Measurements from ENCODE around the gene RSPRY1.
"Not testable (repeated sequence)": the region's sequence is repeated elsewhere in the genome, so short reads cannot be mapped to it uniquely, and the experiment has no call there.

RSPRY1 gene

GRCh38 chr16:57255686-57256415 lies 69.7 kb downstream of the RSPRY1 start:
- DNase-seq (ENCODE audit: low read depth): no peak

DNA sequence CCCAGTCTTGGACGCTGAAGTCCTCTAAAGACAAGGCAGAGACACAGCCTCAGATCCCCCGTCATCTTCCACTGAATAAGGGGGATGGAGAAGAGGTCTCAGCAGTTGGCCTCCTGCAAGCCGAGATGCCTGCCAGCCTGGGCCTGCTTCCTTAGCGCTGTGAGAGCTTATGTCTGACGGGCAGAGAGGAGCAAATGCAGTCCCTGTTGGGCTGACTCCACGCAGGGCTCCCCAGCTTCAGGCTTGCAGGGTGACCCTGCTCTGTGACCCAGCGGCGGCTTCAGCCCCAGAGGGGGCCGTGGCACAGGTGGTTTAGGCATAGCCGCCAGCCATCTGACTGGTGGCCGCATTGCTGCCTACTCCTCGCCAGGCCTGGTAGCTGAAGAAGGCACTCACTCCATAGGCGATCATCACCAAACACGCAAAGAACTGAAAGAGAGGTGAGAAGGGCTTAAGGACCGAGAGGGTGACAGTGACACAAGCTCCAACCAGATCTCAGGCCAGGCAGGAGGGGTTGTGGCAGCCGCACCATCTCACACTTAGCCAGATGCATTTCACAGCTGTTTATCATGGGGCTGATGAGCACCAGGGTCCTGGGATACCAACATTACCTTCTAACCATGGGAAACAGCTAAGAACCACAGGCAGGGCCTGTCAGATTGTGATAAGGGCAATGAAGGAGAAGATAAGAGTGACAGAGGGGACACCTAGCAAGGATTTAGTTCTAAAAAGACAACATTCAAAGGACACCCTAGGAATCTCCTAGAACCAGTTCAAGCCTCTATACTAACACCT lies 70.7 kb downstream of the RSPRY1 start:
- DNase-seq (ENCODE audit: low read depth): no peak

GRCh38 chr16:57257455-57258070 lies 71.4 kb downstream of the RSPRY1 start:
- DNase-seq (ENCODE audit: low read depth): no peak

- no peak for DNase-seq (ENCODE audit: low read depth)
Measured at GRCh38 chr16:57258226-57258909, 72.2 kb downstream of the RSPRY1 start.

DNA sequence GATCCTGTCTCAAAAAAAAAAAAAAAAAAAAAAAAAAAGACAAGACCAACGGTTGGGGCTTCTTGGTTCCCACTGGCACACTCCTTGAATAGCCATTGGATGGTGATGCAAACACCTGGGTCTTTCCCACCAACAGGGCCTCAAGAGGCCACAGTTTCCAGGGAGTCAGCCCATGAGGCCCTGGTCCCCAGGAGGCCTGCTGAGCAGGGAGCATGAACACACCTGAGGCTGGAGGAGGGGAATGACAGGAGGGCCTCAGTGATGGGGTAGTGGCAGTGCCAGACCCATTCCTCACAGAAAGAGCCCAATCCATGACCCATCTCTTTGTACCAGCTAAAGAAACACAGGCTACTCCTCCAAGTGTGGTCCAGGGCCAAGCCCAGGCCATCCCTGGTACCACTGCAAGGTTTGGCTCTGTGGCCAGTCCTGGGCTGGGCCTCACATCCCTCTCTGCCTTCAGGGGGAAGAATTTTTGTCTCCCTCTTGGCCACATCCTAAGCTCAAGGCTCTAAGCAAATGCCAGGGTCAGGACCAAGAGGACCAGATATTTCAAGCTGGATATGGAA lies 72.9 kb downstream of the RSPRY1 start:
- DNase-seq (ENCODE audit: low read depth): no peak

GRCh38 chr16:57260294-57260929 lies 74.3 kb downstream of the RSPRY1 start:
- DNase-seq (ENCODE audit: low read depth): no peak

DNA sequence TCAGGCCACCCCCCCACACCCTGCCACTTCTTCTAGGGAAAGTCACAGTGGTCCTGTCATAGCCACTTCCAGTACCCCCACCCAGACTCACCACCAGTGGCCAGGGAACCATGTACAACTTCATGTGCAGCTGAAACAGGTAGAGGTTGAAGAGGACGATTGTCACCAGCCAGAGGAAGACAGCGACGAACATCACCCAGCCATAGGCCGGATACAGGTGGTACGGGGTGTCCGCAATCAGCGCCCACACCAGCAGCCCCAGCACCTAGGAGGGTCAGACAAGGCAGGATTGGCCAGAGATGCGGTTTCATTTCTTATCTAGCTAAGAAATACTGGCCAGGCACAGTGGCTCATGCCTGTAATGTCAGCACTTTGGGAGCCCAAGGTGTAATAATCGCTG lies 75.7 kb downstream of the RSPRY1 start:
- DNase-seq (ENCODE audit: low read depth): no peak

DNA sequence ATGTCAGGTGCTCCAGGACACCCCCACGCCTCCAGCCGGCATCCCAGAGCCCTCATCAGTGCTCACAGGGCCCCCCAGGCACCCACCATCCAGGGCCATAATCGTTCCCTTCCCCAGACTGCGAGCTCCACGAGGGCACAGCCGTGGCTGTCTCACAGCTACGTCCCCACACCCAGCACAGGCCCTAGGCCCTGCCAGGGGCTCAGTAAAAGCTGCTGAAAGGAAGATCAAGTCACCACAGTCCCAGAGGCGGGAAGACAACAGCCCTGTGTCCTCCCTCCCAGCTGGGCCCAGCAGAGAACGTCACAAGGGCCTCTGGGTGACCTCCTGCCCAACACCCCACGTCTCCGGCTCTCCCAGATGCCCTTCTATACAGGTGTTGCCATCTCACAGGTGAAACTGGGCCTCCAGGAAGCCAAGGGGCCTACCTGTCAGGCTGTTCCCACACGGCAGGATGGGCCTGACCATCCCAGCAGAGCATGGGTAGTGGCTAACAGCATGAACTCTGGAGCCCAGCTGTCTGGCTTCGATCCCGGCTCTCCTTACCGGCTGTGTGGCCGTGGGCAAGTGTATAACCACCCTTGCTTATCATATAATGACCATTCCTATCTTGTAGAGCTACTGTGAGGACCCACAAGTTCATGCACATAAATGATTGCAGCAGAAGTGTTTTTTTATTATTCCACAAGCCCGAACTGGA lies 76.9 kb downstream of the RSPRY1 start:
- DNase-seq (ENCODE audit: low read depth): no peak

GRCh38 chr16:57263541-57264351 lies 77.6 kb downstream of the RSPRY1 start:
- DNase-seq (ENCODE audit: low read depth): no peak

- DNase-seq (ENCODE audit: low read depth): no peak
Measured at GRCh38 chr16:57264381-57264780, 78.3 kb downstream of the RSPRY1 start.

- DNase-seq (ENCODE audit: low read depth): no peak
Measured at GRCh38 chr16:57264950-57265371, 78.8 kb downstream of the RSPRY1 start.

DNA sequence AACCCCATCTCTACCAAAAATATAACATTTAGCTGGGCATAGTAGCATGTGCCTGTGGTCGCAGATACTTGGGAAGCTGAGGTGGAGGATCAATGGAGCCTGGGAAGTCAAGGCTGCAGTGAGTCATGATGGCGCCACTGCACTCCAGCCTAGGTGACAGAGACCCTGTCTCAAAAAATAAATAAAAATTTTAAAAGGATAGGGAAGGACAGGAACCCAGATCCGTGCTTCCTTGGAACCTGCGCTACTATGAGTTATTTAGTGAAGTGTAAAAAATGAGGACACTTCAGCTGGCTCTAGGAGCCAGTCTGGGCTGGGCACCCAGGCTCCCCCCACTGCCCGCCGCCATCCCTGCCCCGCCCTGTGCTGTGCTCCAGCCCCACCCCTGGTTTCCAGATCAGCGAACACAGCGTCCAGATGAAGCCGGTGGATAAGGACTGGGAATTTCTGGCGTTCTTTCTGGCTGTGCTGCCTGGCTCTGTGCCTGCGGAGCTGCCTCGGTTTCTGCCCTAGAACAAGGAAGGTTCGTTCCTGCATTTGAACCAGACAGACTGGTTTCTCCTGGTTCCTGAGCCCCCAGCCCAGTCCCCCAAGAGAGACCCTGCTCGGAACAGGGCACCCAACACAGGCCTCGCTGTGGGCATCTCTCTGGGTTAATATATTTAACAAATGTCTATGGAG lies 79.9 kb downstream of the RSPRY1 start:
- DNase-seq (ENCODE audit: low read depth): no peak

DNA sequence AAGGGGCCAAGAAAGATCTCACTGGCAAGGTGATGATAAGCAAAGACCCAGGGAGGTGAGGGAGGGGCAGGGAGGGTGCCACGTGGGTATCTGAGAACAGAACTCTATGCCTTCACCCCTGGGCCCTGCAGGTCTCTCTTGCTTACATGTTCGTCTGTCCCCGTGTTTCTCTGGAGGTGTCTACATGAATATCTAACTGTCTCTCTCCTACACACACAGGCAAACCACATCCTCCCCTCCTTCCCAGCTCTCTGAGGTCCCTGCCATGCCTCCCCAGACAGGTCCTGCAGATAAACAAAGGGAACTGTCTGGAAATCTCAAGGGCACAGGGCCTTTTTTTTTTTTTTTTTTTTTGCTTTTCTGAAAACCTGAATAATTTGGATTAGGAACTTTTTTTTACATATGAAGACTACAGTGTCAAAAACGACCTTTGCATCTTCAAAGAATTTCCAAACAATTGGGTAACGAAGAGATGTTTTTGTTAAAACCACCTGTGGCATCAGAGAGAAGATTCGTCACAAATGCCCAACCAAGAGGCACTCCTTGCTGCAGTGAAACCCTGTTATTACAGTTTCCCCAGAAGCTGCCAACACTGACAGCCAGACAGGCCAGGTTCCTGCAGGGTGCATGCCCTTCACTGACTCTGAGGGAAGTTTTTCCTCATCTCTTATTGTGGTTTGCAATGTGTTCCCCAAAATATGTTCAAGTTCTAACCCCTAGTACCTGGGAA lies 80.6 kb downstream of the RSPRY1 start:
- no peak for DNase-seq (ENCODE audit: low read depth)

DNA sequence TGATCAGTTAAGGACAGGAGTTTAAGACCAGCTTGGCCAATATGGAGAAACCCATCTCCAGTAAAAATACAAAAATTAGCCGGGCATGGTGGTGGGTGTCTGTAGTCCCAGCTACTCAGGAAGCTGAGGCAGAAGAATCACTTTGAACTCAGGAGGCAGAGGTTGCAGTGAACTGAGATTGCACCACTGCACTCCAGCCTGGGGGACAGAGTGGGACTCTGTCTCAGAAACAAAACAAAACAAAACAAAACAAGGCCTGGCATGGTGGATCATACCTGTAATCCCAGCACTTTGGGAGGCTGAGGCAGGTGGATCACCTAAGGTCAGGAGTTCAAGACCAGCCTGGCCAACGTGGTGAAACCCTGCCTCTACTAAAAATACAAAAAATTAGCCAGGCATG lies 81.2 kb downstream of the RSPRY1 start:
- not testable (repeated sequence) for DNase-seq (ENCODE audit: low read depth)

DNA sequence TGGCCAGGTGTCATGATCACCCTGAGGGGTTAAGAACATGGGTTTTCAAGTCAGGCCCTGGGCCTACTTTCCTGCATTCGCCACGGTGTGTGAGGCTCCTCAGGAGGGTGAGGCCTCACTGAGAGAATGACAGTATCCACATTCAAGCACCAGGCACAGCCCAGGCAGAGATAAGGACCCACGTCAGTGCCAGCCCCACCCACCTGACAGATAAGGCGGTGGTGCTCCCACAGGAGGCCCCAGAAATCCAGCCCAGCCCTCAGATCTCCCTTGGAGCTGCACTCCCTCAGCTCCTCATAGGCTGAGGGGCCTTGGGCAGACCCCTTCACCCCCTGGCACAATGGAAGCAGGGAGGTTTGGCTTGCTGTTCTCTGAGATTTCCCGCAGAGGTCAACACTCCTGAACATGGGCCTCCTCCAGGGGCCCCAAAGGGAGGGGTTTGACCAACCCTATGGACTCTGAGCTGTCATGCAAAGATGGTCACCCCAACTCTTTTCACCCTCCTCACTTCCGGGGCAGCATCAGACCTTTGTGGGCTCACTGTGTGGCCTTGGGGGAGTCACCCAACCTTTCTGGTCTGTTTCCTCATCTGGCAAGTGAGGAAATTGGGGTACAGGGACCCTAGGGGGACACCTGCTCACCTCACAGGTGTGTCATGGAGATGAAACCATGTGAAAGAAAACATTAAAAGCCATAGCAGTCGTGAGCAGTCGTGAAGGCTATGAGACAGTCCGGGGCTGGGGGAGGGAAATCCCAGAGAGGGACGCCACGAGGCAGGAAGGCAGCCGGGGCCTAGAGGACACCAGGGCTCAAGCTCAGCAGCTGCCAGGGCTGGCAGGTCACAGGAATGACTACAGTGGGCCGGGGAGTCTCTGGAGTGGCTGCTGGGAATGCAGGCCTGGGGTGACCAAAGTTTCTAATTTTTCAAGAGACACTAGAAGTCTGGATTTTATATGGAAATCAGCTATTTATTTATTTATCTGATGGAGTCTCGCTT lies 83.0 kb downstream of the RSPRY1 start:
- DNase-seq (ENCODE audit: low read depth): no peak

- no peak for DNase-seq (ENCODE audit: low read depth)
Measured at GRCh38 chr16:57270221-57271062, 84.3 kb downstream of the RSPRY1 start.

GRCh38 chr16:57271063-57271345 lies 84.9 kb downstream of the RSPRY1 start:
- DNase-seq (ENCODE audit: low read depth): no peak
